ENCODE data around the gene DGKQ. TPM values are rescaled to one million over a fixed set of nuclear protein-coding genes. Genes with fewer than 3 reads are reported as not detected.
"Not testable (repeated sequence)": the region's sequence is repeated elsewhere in the genome, so short reads cannot be mapped to it uniquely, and the experiment has no call there.

Gene DGKQ
- total RNA-seq, 2 donors from 2014 or later: 18.6 to 24.0 TPM

- no peak for TF ChIP-seq CTCF (IDR thresholded peaks at IDR 0.05)
- peaks cover 12 to 23% of the 10 kb centered on the region in 2 donors for H3K4me1 ChIP-seq (ENCODE audit: control insufficient read depth in 1 of 2, low read depth in 2 of 2)
- H3K36me3 ChIP-seq: no peaks in the 10 kb centered on the region
- no peaks in the 10 kb centered on the region for H3K9me3 ChIP-seq
- no peak overlapping the region for H3K4me3 ChIP-seq
- no peak for DNase-seq (ENCODE audit: low spot score)
- H3K27ac ChIP-seq: no peak overlapping the region
- H3K27me3 ChIP-seq (replicated peaks; ENCODE audit: insufficient read depth): peaks cover 5% of the 10 kb centered on the region
- no peak for ATAC-seq (ENCODE audit: insufficient number of reproducible peaks, low FRiP score, low read depth)
Observed at GRCh38 chr4:1000686-1001260, 27.4 kb upstream of the DGKQ start.

GRCh38 chr4:999882-1000425, 26.6 kb upstream of the DGKQ start:
- H3K9me3 ChIP-seq: no peaks in the 10 kb centered on the region
- no peak for TF ChIP-seq CTCF (IDR thresholded peaks at IDR 0.05)
- H3K4me3 ChIP-seq: no peak overlapping the region
- peaks cover 5% of the 10 kb centered on the region for H3K27me3 ChIP-seq (replicated peaks; ENCODE audit: insufficient read depth)
- ATAC-seq (ENCODE audit: insufficient number of reproducible peaks, low FRiP score, low read depth) (no peak), DNase-seq (ENCODE audit: low spot score) (no peak)
- H3K27ac ChIP-seq: no peak overlapping the region
- peaks cover 12 to 23% of the 10 kb centered on the region in 2 donors for H3K4me1 ChIP-seq (ENCODE audit: control insufficient read depth in 1 of 2, low read depth in 2 of 2)
- H3K36me3 ChIP-seq: no peaks in the 10 kb centered on the region

- H3K4me3 ChIP-seq; ATAC-seq (ENCODE audit: insufficient number of reproducible peaks, low FRiP score, low read depth); DNase-seq (ENCODE audit: low spot score); H3K27ac ChIP-seq; H3K9me3 ChIP-seq; H3K27me3 ChIP-seq (replicated peaks; ENCODE audit: insufficient read depth); H3K36me3 ChIP-seq: not testable (repeated sequence)
- H3K4me1 ChIP-seq (ENCODE audit: control insufficient read depth in 1 of 2, low read depth in 2 of 2): peaks cover 12 to 23% of the 10 kb centered on the region in 2 donors
Observed at GRCh38 chr4:999240-999863, 26.0 kb upstream of the DGKQ start.

- H3K36me3 ChIP-seq: no peaks in the 10 kb centered on the region
- no peak overlapping the region for H3K27ac ChIP-seq
- no peak for TF ChIP-seq CTCF (IDR thresholded peaks at IDR 0.05)
- ATAC-seq (ENCODE audit: insufficient number of reproducible peaks, low FRiP score, low read depth): no peak
- H3K9me3 ChIP-seq: no peaks in the 10 kb centered on the region
- peaks cover 5% of the 10 kb centered on the region for H3K27me3 ChIP-seq (replicated peaks; ENCODE audit: insufficient read depth)
- H3K4me3 ChIP-seq: no peak overlapping the region
- H3K4me1 ChIP-seq (ENCODE audit: control insufficient read depth in 1 of 2, low read depth in 2 of 2): peaks cover 12 to 23% of the 10 kb centered on the region in 2 donors
- DNase-seq (ENCODE audit: low spot score): no peak
Observed at GRCh38 chr4:998096-998691, 24.8 kb upstream of the DGKQ start.

GRCh38 chr4:997375-998071, 24.2 kb upstream of the DGKQ start:
- Histone ChIP-seq H3K4me1 (ENCODE audit: control insufficient read depth in 1 of 2, low read depth in 2 of 2) (peaks cover 9 to 18% of the 10 kb centered on the region in 2 donors), H3K4me3 (peak overlapping the region; percentile 49), H3K27ac (no peak overlapping the region), H3K36me3 (no peaks in the 10 kb centered on the region), H3K27me3 (replicated peaks; ENCODE audit: insufficient read depth) (peaks cover 5% of the 10 kb centered on the region), H3K9me3 (no peaks in the 10 kb centered on the region)
- DNase-seq (ENCODE audit: low spot score) (no peak), ATAC-seq (ENCODE audit: insufficient number of reproducible peaks, low FRiP score, low read depth) (peak; percentile 5)
- TF ChIP-seq CTCF (IDR thresholded peaks at IDR 0.05): no peak
